SK-N-SH treated with all-trans-retinoic acid at 6 μM for 48 hours (cell line): ENCODE measurements around the gene CBFA2T3.

Source experiments
- ATAC-seq: fragments of 200-7000 bp; cut with Tn5 transposase; 3 replicates; pipeline ENCODE4 v1.9.1; 2020; ENCODE audit warnings: mild to moderate bottlenecking, moderate library complexity
- ARNTL ChIP-seq: fragments of 450-650 bp; formaldehyde crosslinking; IDR thresholded peaks from 2 replicates; pipeline ENCODE4 v1.5.0; 2020; ENCODE audit warnings: low read depth, mild to moderate bottlenecking, moderate library complexity, borderline replicate concordance
- BACH2 ChIP-seq: fragments of 250-450 bp; sonication (Bioruptor Pico); IDR thresholded peaks from 2 replicates; pipeline ENCODE4 v1.9.0; 2021; ENCODE audit warnings: mild to moderate bottlenecking, borderline replicate concordance
- CSDC2 ChIP-seq: fragments of 250-450 bp; sonication (Bioruptor Pico); IDR thresholded peaks from 2 replicates; pipeline ENCODE4 v1.5.0; 2020; ENCODE audit warnings: mild to moderate bottlenecking, moderate library complexity
- ESRRG ChIP-seq: fragments of 250-450 bp; sonication (Bioruptor Pico); IDR thresholded peaks from 2 replicates; pipeline ENCODE4 v1.6.1; 2021; ENCODE audit warnings: mild to moderate bottlenecking
- GLIS3 ChIP-seq: fragments of 250-450 bp; sonication (Bioruptor Pico); IDR thresholded peaks from 2 replicates; pipeline ENCODE4 v1.5.0; 2020; ENCODE audit warnings: mild to moderate bottlenecking, moderate library complexity
- ISL1 ChIP-seq: fragments of 250-450 bp; sonication (Bioruptor Pico); IDR thresholded peaks from 2 replicates; pipeline ENCODE4 v2.1.2; 2022; ENCODE audit warnings: mild to moderate bottlenecking, moderate library complexity
- OSR1 ChIP-seq: fragments of 250-450 bp; sonication (Bioruptor Pico); IDR thresholded peaks from 2 replicates; pipeline ENCODE4 v1.8.0; 2022; ENCODE audit warnings: moderate library complexity, mild to moderate bottlenecking, inconsistent platforms
- PPARA ChIP-seq: fragments of 250-450 bp; sonication (Bioruptor Pico); IDR thresholded peaks from 2 replicates; pipeline ENCODE4 v1.5.0; 2020; ENCODE audit warnings: mild to moderate bottlenecking, borderline replicate concordance
- RARB ChIP-seq: fragments of 250-450 bp; sonication (Bioruptor Pico); IDR thresholded peaks from 2 replicates; pipeline ENCODE4 v1.8.0; 2021; ENCODE audit warnings: mild to moderate bottlenecking, moderate library complexity
- SNAI2 ChIP-seq: fragments of 250-450 bp; sonication (Bioruptor Pico); IDR thresholded peaks from 2 replicates; pipeline ENCODE4 v1.5.0; 2020; ENCODE audit warnings: mild to moderate bottlenecking, moderate library complexity
- TCF4 ChIP-seq: fragments of 250-450 bp; sonication (Bioruptor Pico); IDR thresholded peaks from 2 replicates; pipeline ENCODE4 v1.8.0; 2021; ENCODE audit warnings: mild to moderate bottlenecking, moderate library complexity, borderline replicate concordance
- TOX ChIP-seq: fragments of 250-450 bp; sonication (Bioruptor Pico); IDR thresholded peaks from 2 replicates; pipeline ENCODE4 v1.8.0; 2021; ENCODE audit warnings: mild to moderate bottlenecking, moderate library complexity, borderline replicate concordance
- ZC3H10 ChIP-seq: fragments of 250-450 bp; sonication (Bioruptor Pico); IDR thresholded peaks from 2 replicates; pipeline ENCODE4 v1.5.1; 2021; ENCODE audit warnings: mild to moderate bottlenecking, moderate library complexity
- ZFP3 ChIP-seq: fragments of 250-450 bp; sonication (Bioruptor Pico); IDR thresholded peaks from 2 replicates; pipeline ENCODE4 v1.5.0; 2020; ENCODE audit warnings: mild to moderate bottlenecking, moderate library complexity
- ZFP30 ChIP-seq: fragments of 450-650 bp; formaldehyde crosslinking; IDR thresholded peaks from 2 replicates; pipeline ENCODE4 v1.5.0; 2022; ENCODE audit warnings: mild to moderate bottlenecking, moderate library complexity
- ZNF565 ChIP-seq: fragments of 450-650 bp; formaldehyde crosslinking; conservative IDR thresholded peaks from 2 replicates; pipeline ENCODE4 v1.5.0; 2020; ENCODE audit warnings: low read depth, mild to moderate bottlenecking, moderate library complexity
- ZNF70 ChIP-seq: fragments of 450-650 bp; formaldehyde crosslinking; IDR thresholded peaks from 2 replicates; pipeline ENCODE4 v1.5.0; 2020; ENCODE audit warnings: mild to moderate bottlenecking, moderate library complexity
- ZNF8 ChIP-seq: fragments of 450-650 bp; formaldehyde crosslinking; IDR thresholded peaks from 2 replicates; pipeline ENCODE4 v1.5.0; 2020; ENCODE audit warnings: mild to moderate bottlenecking, moderate library complexity
- TF ChIP-seq, protein P1 (sequence below): fragments of 250-450 bp; sonication (Bioruptor Pico); IDR thresholded peaks from 2 replicates; pipeline ENCODE4 v1.5.1; 2021; ENCODE audit warnings: mild to moderate bottlenecking, moderate library complexity
- TF ChIP-seq, protein P2 (sequence below): fragments of 250-450 bp; sonication (Bioruptor Pico); IDR thresholded peaks from 2 replicates; pipeline ENCODE4 v1.8.0; 2021; ENCODE audit warnings: low read depth, mild to moderate bottlenecking, moderate library complexity, borderline replicate concordance
- TF ChIP-seq, protein P3 (sequence below): fragments of 250-450 bp; sonication (Bioruptor Pico); IDR thresholded peaks from 2 replicates; pipeline ENCODE4 v1.5.1; 2020; ENCODE audit warnings: low read depth, mild to moderate bottlenecking, moderate library complexity
- TF ChIP-seq, protein P4 (sequence below): fragments of 250-450 bp; sonication (Bioruptor Pico); IDR thresholded peaks from 2 replicates; pipeline ENCODE4 v1.5.0; 2020; ENCODE audit warnings: mild to moderate bottlenecking, moderate library complexity

Gene CBFA2T3

DNA sequence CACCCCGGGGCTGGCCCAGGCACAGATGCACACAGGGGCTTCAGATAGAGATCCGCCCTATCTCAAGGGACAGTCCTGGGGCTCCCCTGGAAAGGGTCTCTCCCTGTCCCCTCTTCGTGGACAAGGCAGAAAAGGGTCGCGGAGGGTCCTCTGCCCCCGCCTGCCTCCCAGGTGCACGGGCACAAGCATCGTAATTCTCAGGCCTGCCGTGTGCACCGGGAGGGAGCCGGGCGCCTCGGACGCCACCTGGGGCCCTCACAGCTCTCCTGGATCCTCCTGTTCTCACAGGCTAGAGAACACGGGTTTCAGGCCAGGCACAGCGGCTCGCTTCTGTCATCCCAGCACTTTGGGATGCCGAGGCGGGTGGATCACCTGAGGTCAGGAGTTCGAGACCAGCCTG, 98.7 kb downstream of the CBFA2T3 start (continued):
- no peak for TF ChIP-seq ZNF8 (CRISPR knock-in tag)
- no peak for TF ChIP-seq CSDC2 (CRISPR knock-in tag)
- no peak for TF ChIP-seq BACH2 (CRISPR knock-in tag)
- TF ChIP-seq ARNTL (CRISPR knock-in tag) = no peak
- no peak for TF ChIP-seq ESRRG (CRISPR knock-in tag)
- TF ChIP-seq, protein P1, sequence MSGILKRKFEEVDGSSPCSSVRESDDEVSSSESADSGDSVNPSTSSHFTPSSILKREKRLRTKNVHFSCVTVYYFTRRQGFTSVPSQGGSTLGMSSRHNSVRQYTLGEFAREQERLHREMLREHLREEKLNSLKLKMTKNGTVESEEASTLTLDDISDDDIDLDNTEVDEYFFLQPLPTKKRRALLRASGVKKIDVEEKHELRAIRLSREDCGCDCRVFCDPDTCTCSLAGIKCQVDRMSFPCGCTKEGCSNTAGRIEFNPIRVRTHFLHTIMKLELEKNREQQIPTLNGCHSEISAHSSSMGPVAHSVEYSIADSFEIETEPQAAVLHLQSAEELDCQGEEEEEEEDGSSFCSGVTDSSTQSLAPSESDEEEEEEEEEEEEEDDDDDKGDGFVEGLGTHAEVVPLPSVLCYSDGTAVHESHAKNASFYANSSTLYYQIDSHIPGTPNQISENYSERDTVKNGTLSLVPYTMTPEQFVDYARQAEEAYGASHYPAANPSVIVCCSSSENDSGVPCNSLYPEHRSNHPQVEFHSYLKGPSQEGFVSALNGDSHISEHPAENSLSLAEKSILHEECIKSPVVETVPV (CRISPR knock-in tag) = no peak
- no peak for TF ChIP-seq ISL1 (CRISPR knock-in tag)
- TF ChIP-seq, protein P2, sequence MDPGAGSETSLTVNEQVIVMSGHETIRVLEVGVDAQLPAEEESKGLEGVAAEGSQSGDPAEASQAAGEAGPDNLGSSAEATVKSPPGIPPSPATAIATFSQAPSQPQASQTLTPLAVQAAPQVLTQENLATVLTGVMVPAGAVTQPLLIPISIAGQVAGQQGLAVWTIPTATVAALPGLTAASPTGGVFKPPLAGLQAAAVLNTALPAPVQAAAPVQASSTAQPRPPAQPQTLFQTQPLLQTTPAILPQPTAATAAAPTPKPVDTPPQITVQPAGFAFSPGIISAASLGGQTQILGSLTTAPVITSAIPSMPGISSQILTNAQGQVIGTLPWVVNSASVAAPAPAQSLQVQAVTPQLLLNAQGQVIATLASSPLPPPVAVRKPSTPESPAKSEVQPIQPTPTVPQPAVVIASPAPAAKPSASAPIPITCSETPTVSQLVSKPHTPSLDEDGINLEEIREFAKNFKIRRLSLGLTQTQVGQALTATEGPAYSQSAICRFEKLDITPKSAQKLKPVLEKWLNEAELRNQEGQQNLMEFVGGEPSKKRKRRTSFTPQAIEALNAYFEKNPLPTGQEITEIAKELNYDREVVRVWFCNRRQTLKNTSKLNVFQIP (CRISPR knock-in tag) = no peak

DNA sequence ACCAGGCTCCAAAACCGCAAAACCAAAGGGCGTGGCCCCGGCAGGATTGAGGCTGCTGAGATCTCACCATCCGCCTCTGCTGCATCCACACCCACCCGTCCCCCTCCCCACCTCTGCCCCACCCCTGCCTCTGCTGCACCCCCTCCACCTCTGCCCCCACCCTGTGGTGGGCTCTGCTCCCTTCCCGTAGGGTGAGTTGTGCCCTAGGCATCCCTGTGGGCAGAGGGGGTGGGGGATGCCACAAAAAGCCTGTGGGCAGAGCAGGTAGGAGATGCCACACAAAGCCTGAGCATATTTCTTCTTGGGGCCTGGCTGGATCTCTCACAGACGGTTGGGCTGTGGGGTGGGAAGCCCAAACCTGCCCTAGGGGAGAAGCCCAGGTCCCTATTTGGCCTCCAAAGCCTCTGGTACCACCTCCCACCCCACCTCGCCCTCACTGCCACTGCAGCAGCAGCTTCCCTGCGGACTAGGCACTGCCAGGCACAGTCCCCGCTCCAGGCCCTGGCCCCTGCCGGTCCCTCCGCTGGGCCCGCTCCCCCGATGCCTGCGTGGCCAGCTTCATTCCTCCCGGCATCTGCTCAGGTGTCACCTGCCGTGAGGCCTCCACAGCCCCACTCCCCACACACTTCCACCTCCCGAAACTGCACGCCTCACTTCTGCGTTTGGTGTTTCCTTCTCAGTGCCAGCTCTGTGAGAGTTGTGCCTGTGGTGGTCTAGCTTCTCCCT, 99.3 kb downstream of the CBFA2T3 start:
- ATAC-seq = no peak
- TF ChIP-seq ZNF565 (CRISPR knock-in tag) (no peak), TCF4 (CRISPR knock-in tag) (no peak), OSR1 (CRISPR knock-in tag) (no peak), PPARA (CRISPR knock-in tag) (no peak), ARNTL (CRISPR knock-in tag) (no peak)
- TF ChIP-seq, protein P3, sequence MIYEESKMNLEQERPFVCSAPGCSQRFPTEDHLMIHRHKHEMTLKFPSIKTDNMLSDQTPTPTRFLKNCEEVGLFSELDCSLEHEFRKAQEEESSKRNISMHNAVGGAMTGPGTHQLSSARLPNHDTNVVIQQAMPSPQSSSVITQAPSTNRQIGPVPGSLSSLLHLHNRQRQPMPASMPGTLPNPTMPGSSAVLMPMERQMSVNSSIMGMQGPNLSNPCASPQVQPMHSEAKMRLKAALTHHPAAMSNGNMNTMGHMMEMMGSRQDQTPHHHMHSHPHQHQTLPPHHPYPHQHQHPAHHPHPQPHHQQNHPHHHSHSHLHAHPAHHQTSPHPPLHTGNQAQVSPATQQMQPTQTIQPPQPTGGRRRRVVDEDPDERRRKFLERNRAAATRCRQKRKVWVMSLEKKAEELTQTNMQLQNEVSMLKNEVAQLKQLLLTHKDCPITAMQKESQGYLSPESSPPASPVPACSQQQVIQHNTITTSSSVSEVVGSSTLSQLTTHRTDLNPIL (CRISPR knock-in tag) = no peak

DNA sequence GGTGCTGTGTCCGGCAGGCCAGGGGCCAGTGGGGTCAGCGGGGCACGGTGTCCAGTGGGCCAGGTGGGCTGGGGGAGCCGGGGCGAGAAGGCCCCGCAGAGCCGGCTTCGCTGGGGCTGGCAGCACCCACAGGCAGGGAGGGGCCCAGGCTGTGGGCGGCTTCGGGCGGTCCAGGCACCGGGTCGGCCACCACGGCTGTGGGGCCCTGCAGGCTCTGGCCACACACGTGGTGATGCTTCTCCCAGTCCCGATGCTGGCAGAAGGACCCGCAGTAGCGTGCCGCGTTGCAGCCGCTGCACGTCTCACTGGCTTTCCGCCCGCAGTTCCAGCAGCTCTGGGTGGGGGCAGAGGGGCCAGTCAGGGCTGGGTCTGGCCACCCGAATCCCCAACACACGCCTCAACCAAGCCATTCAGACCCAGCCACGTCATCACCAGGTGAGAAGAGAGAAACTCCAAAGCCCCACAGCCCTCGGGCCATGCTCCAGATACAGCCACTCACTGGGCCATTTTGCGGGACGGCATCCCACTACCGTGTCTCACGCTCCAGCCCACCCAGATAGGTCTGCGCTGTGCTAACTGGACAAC, 100.0 kb downstream of the CBFA2T3 start:
- ATAC-seq = no peak
- no peak for TF ChIP-seq GLIS3 (CRISPR knock-in tag)
- TF ChIP-seq, protein P2 (CRISPR knock-in tag) = no peak
- no peak for TF ChIP-seq RARB (CRISPR knock-in tag)
- no peak for TF ChIP-seq TOX (CRISPR knock-in tag)
- TF ChIP-seq, protein P3 (CRISPR knock-in tag) = no peak
- TF ChIP-seq ARNTL (CRISPR knock-in tag) = no peak
- TF ChIP-seq, protein P4, sequence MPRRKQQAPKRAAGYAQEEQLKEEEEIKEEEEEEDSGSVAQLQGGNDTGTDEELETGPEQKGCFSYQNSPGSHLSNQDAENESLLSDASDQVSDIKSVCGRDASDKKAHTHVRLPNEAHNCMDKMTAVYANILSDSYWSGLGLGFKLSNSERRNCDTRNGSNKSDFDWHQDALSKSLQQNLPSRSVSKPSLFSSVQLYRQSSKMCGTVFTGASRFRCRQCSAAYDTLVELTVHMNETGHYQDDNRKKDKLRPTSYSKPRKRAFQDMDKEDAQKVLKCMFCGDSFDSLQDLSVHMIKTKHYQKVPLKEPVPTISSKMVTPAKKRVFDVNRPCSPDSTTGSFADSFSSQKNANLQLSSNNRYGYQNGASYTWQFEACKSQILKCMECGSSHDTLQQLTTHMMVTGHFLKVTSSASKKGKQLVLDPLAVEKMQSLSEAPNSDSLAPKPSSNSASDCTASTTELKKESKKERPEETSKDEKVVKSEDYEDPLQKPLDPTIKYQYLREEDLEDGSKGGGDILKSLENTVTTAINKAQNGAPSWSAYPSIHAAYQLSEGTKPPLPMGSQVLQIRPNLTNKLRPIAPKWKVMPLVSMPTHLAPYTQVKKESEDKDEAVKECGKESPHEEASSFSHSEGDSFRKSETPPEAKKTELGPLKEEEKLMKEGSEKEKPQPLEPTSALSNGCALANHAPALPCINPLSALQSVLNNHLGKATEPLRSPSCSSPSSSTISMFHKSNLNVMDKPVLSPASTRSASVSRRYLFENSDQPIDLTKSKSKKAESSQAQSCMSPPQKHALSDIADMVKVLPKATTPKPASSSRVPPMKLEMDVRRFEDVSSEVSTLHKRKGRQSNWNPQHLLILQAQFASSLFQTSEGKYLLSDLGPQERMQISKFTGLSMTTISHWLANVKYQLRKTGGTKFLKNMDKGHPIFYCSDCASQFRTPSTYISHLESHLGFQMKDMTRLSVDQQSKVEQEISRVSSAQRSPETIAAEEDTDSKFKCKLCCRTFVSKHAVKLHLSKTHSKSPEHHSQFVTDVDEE (CRISPR knock-in tag) = no peak
- TF ChIP-seq ZFP3 (CRISPR knock-in tag) = no peak
- TF ChIP-seq ZC3H10 = no peak
- TF ChIP-seq PPARA (CRISPR knock-in tag) = no peak
- TF ChIP-seq ZNF70 = no peak
- no peak for TF ChIP-seq SNAI2
- TF ChIP-seq CSDC2 (CRISPR knock-in tag) = no peak
- TF ChIP-seq BACH2 (CRISPR knock-in tag) = no peak
- TF ChIP-seq TCF4 (CRISPR knock-in tag) = no peak
- TF ChIP-seq, protein P1 (CRISPR knock-in tag) = no peak
- TF ChIP-seq ZNF565 (CRISPR knock-in tag) = no peak
- no peak for TF ChIP-seq ZFP30 (CRISPR knock-in tag)
- no peak for TF ChIP-seq ZNF8 (CRISPR knock-in tag)
